GM23338 (cell line): ENCODE results near the gene MARK2. TPM values are rescaled to one million over a fixed set of nuclear protein-coding genes. Genes with fewer than 3 reads are reported as not detected.

Source experiments
- ATAC-seq: fragments of 200-7000 bp; cut with Tn5 transposase; 3 replicates; pipeline ENCODE4 v1.9.1; 2020
- DNase-seq: peaks from one replicate; pipeline ENCODE4 v3.0.0-alpha.2; 2015; ENCODE audit warnings: low spot score
- H2AFZ ChIP-seq: fragments of 200-600 bp; sonication (generic); 2 replicates; pipeline ENCODE4 v1.8.0; 2016; ENCODE audit warnings: antibody characterized with exemption, mild to moderate bottlenecking, moderate library complexity
- H3F3A ChIP-seq: fragments of 200-600 bp; sonication (generic); replicated peaks from 2 replicates; pipeline ENCODE4 v1.8.0; 2017; ENCODE audit warnings: antibody characterized with exemption, mixed run types, low read depth
- H3K27ac ChIP-seq: fragments of 200-600 bp; sonication (generic); 2 replicates; pipeline ENCODE4 v1.6.1; 2016; ENCODE audit warnings: low read depth
- H3K27me3 ChIP-seq: fragments of 200-600 bp; sonication (generic); 2 replicates; pipeline ENCODE4 v1.8.0; 2016; ENCODE audit warnings: mild to moderate bottlenecking, mixed run types, moderate library complexity; ENCODE audit not compliant: insufficient read depth
- H3K36me3 ChIP-seq: fragments of 200-600 bp; sonication (generic); 2 replicates; pipeline ENCODE4 v1.8.0; 2016; ENCODE audit warnings: mild to moderate bottlenecking; ENCODE audit not compliant: insufficient read depth
- H3K4me1 ChIP-seq: fragments of 200-600 bp; sonication (generic); 2 replicates; pipeline ENCODE4 v1.8.0; 2016; ENCODE audit warnings: mild to moderate bottlenecking, moderate library complexity; ENCODE audit not compliant: insufficient read depth
- H3K4me2 ChIP-seq: fragments of 200-600 bp; sonication (generic); 2 replicates; pipeline ENCODE4 v1.7.1; 2017; ENCODE audit warnings: mixed run types
- H3K4me3 ChIP-seq: fragments of 200-600 bp; sonication (generic); 2 replicates; pipeline ENCODE4 v1.6.1; 2016; ENCODE audit warnings: mixed run types
- H3K79me2 ChIP-seq: fragments of 200-600 bp; sonication (generic); replicated peaks from 2 replicates; pipeline ENCODE4 v1.8.0; 2017; ENCODE audit warnings: mild to moderate bottlenecking; ENCODE audit not compliant: insufficient read depth
- H3K9me2 ChIP-seq: fragments of 200-600 bp; sonication (generic); 2 replicates; pipeline ENCODE4 v1.8.0; 2017; ENCODE audit not compliant: insufficient read depth
- H4K20me1 ChIP-seq: fragments of 200-600 bp; sonication (generic); replicated peaks from 2 replicates; pipeline ENCODE4 v1.8.0; 2017; ENCODE audit warnings: mild to moderate bottlenecking; ENCODE audit not compliant: insufficient read depth
- H3K27ac Mint-ChIP-seq: 2 replicates; pipeline ENCODE4 v1.8.0; 2020; ENCODE audit warnings: inconsistent platforms, mild to moderate bottlenecking, moderate library complexity, mixed read lengths
- H3K27me3 Mint-ChIP-seq: 3 replicates; pipeline ENCODE4 v1.8.0; 2022; ENCODE audit warnings: low read depth, mild to moderate bottlenecking, moderate library complexity, mixed read lengths, inconsistent platforms; ENCODE audit not compliant: insufficient read depth, poor library complexity
- H3K36me3 Mint-ChIP-seq: 3 replicates; pipeline ENCODE4 v1.8.0; 2021; ENCODE audit warnings: low read depth, mild to moderate bottlenecking, inconsistent platforms, moderate library complexity, mixed read lengths
- H3K4me1 Mint-ChIP-seq: 3 replicates; pipeline ENCODE4 v1.8.0; 2020; ENCODE audit warnings: mild to moderate bottlenecking, inconsistent platforms, mixed read lengths
- H3K4me3 Mint-ChIP-seq: 3 replicates; pipeline ENCODE4 v1.8.0; 2021; ENCODE audit warnings: moderate library complexity, mild to moderate bottlenecking, inconsistent platforms, mixed read lengths
- H3K9me3 Mint-ChIP-seq: 3 replicates; pipeline ENCODE4 v1.8.0; 2020; ENCODE audit warnings: moderate library complexity, mild to moderate bottlenecking, inconsistent platforms, mixed read lengths
- CREB1 ChIP-seq: fragments of 250-450 bp; sonication (Bioruptor Pico); IDR thresholded peaks from 2 replicates; pipeline ENCODE4 v1.5.0; 2020; ENCODE audit warnings: low read depth, mild to moderate bottlenecking, moderate library complexity
- CTCF ChIP-seq, 2 experiments: fragments of 200-600 bp in 1 of 2; sonication (generic) in 1 of 2; conservative IDR thresholded peaks; 2 replicates each; pipeline versions ENCODE4 v1.5.1 to v1.6.1; 2016 to 2017; ENCODE audit warnings: antibody characterized with exemption in 2 of 2, low read depth in 2 of 2, mild to moderate bottlenecking in 2 of 2, moderate library complexity in 1 of 2
- ETS1 ChIP-seq: IDR thresholded peaks from 2 replicates; pipeline ENCODE4 v1.6.1; 2016; ENCODE audit warnings: antibody characterized with exemption
- EZH2phosphoT487 ChIP-seq: fragments of 200-600 bp; sonication (generic); IDR thresholded peaks from one replicate; pipeline ENCODE4 v1.8.1; 2018; ENCODE audit warnings: antibody characterized with exemption; ENCODE audit not compliant: unreplicated experiment
- JUNB ChIP-seq: IDR thresholded peaks from one replicate; pipeline ENCODE4 v1.6.1; 2016; ENCODE audit warnings: antibody characterized with exemption; ENCODE audit not compliant: unreplicated experiment
- NANOG ChIP-seq: IDR thresholded peaks from 2 replicates; pipeline ENCODE4 v1.6.1; 2016; ENCODE audit warnings: antibody characterized with exemption, borderline replicate concordance
- POLR2AphosphoS5 ChIP-seq: IDR thresholded peaks from 2 replicates; pipeline ENCODE4 v1.6.1; 2016; ENCODE audit warnings: antibody characterized with exemption, low read depth
- ZNF331 ChIP-seq: fragments of 250-450 bp; sonication (Bioruptor Pico); IDR thresholded peaks from 2 replicates; pipeline ENCODE4 v1.5.0; 2020; ENCODE audit warnings: low read depth, mild to moderate bottlenecking, moderate library complexity
- ZNF462 ChIP-seq: fragments of 250-450 bp; sonication (Bioruptor Pico); IDR thresholded peaks from 2 replicates; pipeline ENCODE4 v1.5.0; 2020; ENCODE audit warnings: mild to moderate bottlenecking, moderate library complexity
- polyA plus RNA-seq: library from polyadenylated mRNA; unstranded; fragments of >200 nt; fragmentation: Nextera tagmentation; extraction: Ambion mirVana; gene quantifications from 2 replicates; pipeline ENCODE4 v1.2.1, GENCODE V29; 2016
- total RNA-seq: library from RNA; depleted of rRNA; stranded (reverse); fragments of >200 nt; shearing (Covaris generic); gene quantifications from 2 replicates; pipeline ENCODE4 v1.2.3, GENCODE V29; 2014

MARK2 gene
- total and polyA plus RNA-seq, 2 experiments from 2014 or later: 18.7 to 42.6 TPM

- TF ChIP-seq ZNF462 (CRISPR knock-in tag) (no peak), ZNF331 (CRISPR knock-in tag) (no peak), NANOG (no peak), JUNB (no peak), POLR2AphosphoS5 (no peak)
Measured at GRCh38 chr11:63800921-63801320, 38.0 kb upstream of the MARK2 start (continued).

GRCh38 chr11:63802637-63803414 is 36.1 kb upstream of the MARK2 start:
- peaks cover 5% of the 10 kb centered on the region for H3K27me3 Mint-ChIP-seq
- Histone ChIP-seq H4K20me1 (no peaks in the 10 kb centered on the region; the same call in 1 of the 2 replicates), H3K4me1 (no peaks in the 10 kb centered on the region), H3K36me3 (no peaks in the 10 kb centered on the region), H3K4me3 (no peak overlapping the region), H3K4me2 (no peak overlapping the region), H2AFZ (peak overlapping the region; percentile 23; the same call in 1 of the 2 replicates), H3K79me2 (no peaks in the 10 kb centered on the region), H3K27ac (no peak overlapping the region), H3F3A (0 out of 2 replicates have a peak, but pooled peaks cover 4% of the 10 kb centered on the region), H3K9me2 (no peaks in the 10 kb centered on the region), H3K27me3 (no peaks in the 10 kb centered on the region)
- no peaks in the 10 kb centered on the region; the same call in 2 of the 3 replicates for H3K4me1 Mint-ChIP-seq
- no peak for DNase-seq
- H3K9me3 Mint-ChIP-seq: peaks cover 4% of the 10 kb centered on the region; the same call in 2 of the 3 replicates
- ATAC-seq: peak; percentile 45; the same call in 1 of the 3 replicates
- no peak overlapping the region for H3K4me3 Mint-ChIP-seq
- H3K27ac Mint-ChIP-seq: no peak overlapping the region
- peaks cover 2% of the 10 kb centered on the region; the same call in 1 of the 3 replicates for H3K36me3 Mint-ChIP-seq
- TF ChIP-seq ETS1 (no peak), CREB1 (CRISPR knock-in tag) (no peak), CTCF (conservative IDR thresholded peaks at IDR 0.05; ENCODE audit: low read depth in 2 of 2) (no peak), EZH2phosphoT487 (no peak), JUNB (no peak), POLR2AphosphoS5 (no peak)
